ENCODE measurements around the gene KLHL7.

KLHL7 gene

DNA sequence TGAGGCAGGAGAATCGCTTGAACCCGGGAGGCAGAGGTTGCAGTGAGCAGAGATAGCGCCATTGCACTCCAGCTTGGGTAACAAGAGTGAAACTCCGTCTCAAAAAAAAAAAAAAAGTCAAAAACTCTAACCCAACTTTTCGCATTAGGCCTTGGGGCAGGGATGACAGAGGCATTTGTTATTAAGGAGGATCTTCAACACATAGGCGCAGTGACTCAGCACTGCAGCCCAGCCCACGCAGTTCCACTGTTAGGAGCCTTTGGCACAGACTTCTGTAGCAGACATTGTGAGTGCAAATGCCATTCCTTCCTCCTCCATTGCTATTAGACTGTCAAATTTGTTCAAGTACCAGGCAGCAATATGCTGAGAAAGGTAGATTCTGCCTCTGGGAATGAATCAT is 43.1 kb upstream of the KLHL7 start:
- Histone ChIP-seq H3K27ac (ENCODE audit: low read depth, low read length, poor library complexity, severe bottlenecking) (no peak overlapping the region), H3K9me3 (ENCODE audit: low read length) (no peaks in the 10 kb centered on the region), H3F3A (ENCODE audit: insufficient read depth, low read length) (no peaks in the 10 kb centered on the region), H3K79me2 (ENCODE audit: insufficient read depth, low read length) (no peaks in the 10 kb centered on the region), H3K9me2 (ENCODE audit: low read depth, low read length) (no peaks in the 10 kb centered on the region), H3K4me1 (ENCODE audit: insufficient read depth, low read length, severe bottlenecking) (no peaks in the 10 kb centered on the region), H3K9ac (ENCODE audit: low read length) (no peak overlapping the region), H3K4me2 (ENCODE audit: low read length) (no peak overlapping the region), H4K20me1 (ENCODE audit: insufficient read depth, low read length) (no peaks in the 10 kb centered on the region), H3K4me3 (ENCODE audit: low read depth, low read length, poor library complexity, severe bottlenecking) (no peak overlapping the region), H3K36me3 (ENCODE audit: insufficient read depth, low read length) (no peaks in the 10 kb centered on the region), H2AFZ (ENCODE audit: low read length) (no peak overlapping the region), H3K27me3 (ENCODE audit: insufficient read depth, low read length) (no peaks in the 10 kb centered on the region)
- TF ChIP-seq EZH2 (IDR thresholded peaks at IDR 0.05; ENCODE audit: borderline replicate concordance, low read length): no peak
- TF ChIP-seq, protein P1, sequence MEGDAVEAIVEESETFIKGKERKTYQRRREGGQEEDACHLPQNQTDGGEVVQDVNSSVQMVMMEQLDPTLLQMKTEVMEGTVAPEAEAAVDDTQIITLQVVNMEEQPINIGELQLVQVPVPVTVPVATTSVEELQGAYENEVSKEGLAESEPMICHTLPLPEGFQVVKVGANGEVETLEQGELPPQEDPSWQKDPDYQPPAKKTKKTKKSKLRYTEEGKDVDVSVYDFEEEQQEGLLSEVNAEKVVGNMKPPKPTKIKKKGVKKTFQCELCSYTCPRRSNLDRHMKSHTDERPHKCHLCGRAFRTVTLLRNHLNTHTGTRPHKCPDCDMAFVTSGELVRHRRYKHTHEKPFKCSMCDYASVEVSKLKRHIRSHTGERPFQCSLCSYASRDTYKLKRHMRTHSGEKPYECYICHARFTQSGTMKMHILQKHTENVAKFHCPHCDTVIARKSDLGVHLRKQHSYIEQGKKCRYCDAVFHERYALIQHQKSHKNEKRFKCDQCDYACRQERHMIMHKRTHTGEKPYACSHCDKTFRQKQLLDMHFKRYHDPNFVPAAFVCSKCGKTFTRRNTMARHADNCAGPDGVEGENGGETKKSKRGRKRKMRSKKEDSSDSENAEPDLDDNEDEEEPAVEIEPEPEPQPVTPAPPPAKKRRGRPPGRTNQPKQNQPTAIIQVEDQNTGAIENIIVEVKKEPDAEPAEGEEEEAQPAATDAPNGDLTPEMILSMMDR (IDR thresholded peaks at IDR 0.05; ENCODE audit: low read length): no peak

DNA sequence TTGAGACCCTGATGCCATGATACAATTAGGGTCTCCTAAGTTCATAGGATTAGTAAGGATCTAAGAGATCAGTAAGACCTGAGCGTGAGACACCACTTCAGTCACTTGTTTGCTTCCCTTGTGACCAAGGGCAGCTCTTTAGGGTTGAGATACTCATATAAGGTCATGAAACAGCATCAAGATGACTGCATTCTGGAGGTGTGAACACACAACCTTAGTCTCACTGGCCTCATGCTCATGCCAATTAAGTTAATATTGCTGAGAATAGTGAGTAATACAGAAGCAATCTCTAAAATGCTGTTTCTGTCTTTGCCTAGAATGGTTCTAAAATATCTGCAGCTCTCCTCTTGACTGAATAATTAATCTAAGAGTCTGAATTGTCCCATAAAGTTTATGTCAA is 39.6 kb upstream of the KLHL7 start:
- no peak for TF ChIP-seq EZH2 (IDR thresholded peaks at IDR 0.05; ENCODE audit: borderline replicate concordance, low read length)
- TF ChIP-seq, protein P1 (IDR thresholded peaks at IDR 0.05; ENCODE audit: low read length): no peak
- H3K9ac ChIP-seq (ENCODE audit: low read length): no peak overlapping the region
- H3K9me3 ChIP-seq (ENCODE audit: low read length): no peaks in the 10 kb centered on the region
- no peaks in the 10 kb centered on the region for H3K79me2 ChIP-seq (ENCODE audit: insufficient read depth, low read length)
- H3K27ac ChIP-seq (ENCODE audit: low read depth, low read length, poor library complexity, severe bottlenecking): no peak overlapping the region
- no peak overlapping the region for H3K4me3 ChIP-seq (ENCODE audit: low read depth, low read length, poor library complexity, severe bottlenecking)
- no peaks in the 10 kb centered on the region for H3K36me3 ChIP-seq (ENCODE audit: insufficient read depth, low read length)
- no peaks in the 10 kb centered on the region for H3K27me3 ChIP-seq (ENCODE audit: insufficient read depth, low read length)
- no peaks in the 10 kb centered on the region for H3K9me2 ChIP-seq (ENCODE audit: low read depth, low read length)
- H3K4me2 ChIP-seq (ENCODE audit: low read length): no peak overlapping the region
- H3F3A ChIP-seq (ENCODE audit: insufficient read depth, low read length): no peaks in the 10 kb centered on the region
- H2AFZ ChIP-seq (ENCODE audit: low read length): no peak overlapping the region
- no peaks in the 10 kb centered on the region for H3K4me1 ChIP-seq (ENCODE audit: insufficient read depth, low read length, severe bottlenecking)
- H4K20me1 ChIP-seq (ENCODE audit: insufficient read depth, low read length): no peaks in the 10 kb centered on the region

DNA sequence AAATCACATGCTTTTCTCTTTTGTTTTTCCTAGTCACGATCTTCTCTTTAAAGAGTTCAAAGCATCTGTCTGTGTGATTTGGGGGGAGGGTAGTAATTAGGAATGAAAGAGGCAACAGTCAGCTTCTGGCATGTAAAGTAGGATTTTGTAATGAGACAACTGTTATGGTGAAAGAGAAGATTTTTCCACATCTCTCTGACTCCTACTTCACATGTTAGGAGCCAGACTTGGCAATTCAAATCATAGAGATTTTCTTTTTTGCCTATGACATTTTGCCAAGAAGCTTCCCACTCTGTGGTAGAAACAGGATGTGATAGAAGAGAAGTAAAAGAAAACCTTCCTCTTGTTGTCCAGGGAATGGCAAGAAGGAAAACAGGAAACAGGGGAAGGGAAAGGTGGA is 38.3 kb upstream of the KLHL7 start:
- Histone ChIP-seq H3K27ac (ENCODE audit: low read depth, low read length, poor library complexity, severe bottlenecking) (no peak overlapping the region), H3K9me2 (ENCODE audit: low read depth, low read length) (no peaks in the 10 kb centered on the region), H4K20me1 (ENCODE audit: insufficient read depth, low read length) (no peaks in the 10 kb centered on the region), H3K4me3 (ENCODE audit: low read depth, low read length, poor library complexity, severe bottlenecking) (no peak overlapping the region), H3K27me3 (ENCODE audit: insufficient read depth, low read length) (no peaks in the 10 kb centered on the region), H3K4me1 (ENCODE audit: insufficient read depth, low read length, severe bottlenecking) (no peaks in the 10 kb centered on the region), H3K36me3 (ENCODE audit: insufficient read depth, low read length) (no peaks in the 10 kb centered on the region), H3K9ac (ENCODE audit: low read length) (no peak overlapping the region), H3K79me2 (ENCODE audit: insufficient read depth, low read length) (no peaks in the 10 kb centered on the region), H3K4me2 (ENCODE audit: low read length) (no peak overlapping the region), H3K9me3 (ENCODE audit: low read length) (no peaks in the 10 kb centered on the region), H3F3A (ENCODE audit: insufficient read depth, low read length) (no peaks in the 10 kb centered on the region), H2AFZ (ENCODE audit: low read length) (no peak overlapping the region)
- no peak for TF ChIP-seq EZH2 (IDR thresholded peaks at IDR 0.05; ENCODE audit: borderline replicate concordance, low read length)
- TF ChIP-seq, protein P1 (IDR thresholded peaks at IDR 0.05; ENCODE audit: low read length): no peak

Data from OCI-LY1 (cell line).